Measurements from ENCODE around the gene TTC33. TPM values are rescaled to one million over a fixed set of nuclear protein-coding genes. Genes with fewer than 3 reads are reported as not detected.

TTC33 gene
- total RNA-seq, 6 experiments from 2014 or later = 5.6 to 9.2 (median 7.0) TPM

GRCh38 chr5:40700116-40700782 is 55.5 kb downstream of the TTC33 start:
- no peak overlapping the region for H3K27ac ChIP-seq
- no peak for TF ChIP-seq POLR2A (IDR thresholded peaks at IDR 0.05)
- TF ChIP-seq CTCF (IDR thresholded peaks at IDR 0.05) = no peak
- WGBS (ENCODE audit: insufficient coverage, low coverage, low lambda C conversion rate, missing lambda C conversion rate) = no CpG with 5 or more reads among the region's 5 CpGs
- no peak for DNase-seq
- no peaks in the 10 kb centered on the region for H3K27me3 ChIP-seq
- H3K4me1 ChIP-seq = no peaks in the 10 kb centered on the region
- peaks cover 0 to 3% (median 0%) of the 10 kb centered on the region in 4 donors for H3K9me3 ChIP-seq
- no peak overlapping the region for H3K4me3 ChIP-seq
- intact Hi-C loops (cut with DNase I) = no loop called here
- no peak for ATAC-seq
- no peaks in the 10 kb centered on the region for H3K36me3 ChIP-seq

- TF ChIP-seq CTCF (IDR thresholded peaks at IDR 0.05) = no peak
- TF ChIP-seq POLR2A (IDR thresholded peaks at IDR 0.05) = no peak
- H3K4me1 ChIP-seq = no peaks in the 10 kb centered on the region
- no peaks in the 10 kb centered on the region for H3K9me3 ChIP-seq
- H3K4me3 ChIP-seq = no peak overlapping the region
- no peaks in the 10 kb centered on the region for H3K27me3 ChIP-seq
- H3K27ac ChIP-seq = no peak overlapping the region
- H3K36me3 ChIP-seq = no peaks in the 10 kb centered on the region
- no peak for DNase-seq
- intact Hi-C loops (cut with DNase I) = no loop called here
- no peak for ATAC-seq
Measured at GRCh38 chr5:40694433-40694832, 61.3 kb downstream of the TTC33 start.

- H3K4me1 ChIP-seq = no peaks in the 10 kb centered on the region
- H3K27me3 ChIP-seq = no peaks in the 10 kb centered on the region
- no peak for ATAC-seq
- no peaks in the 10 kb centered on the region for H3K9me3 ChIP-seq
- H3K27ac ChIP-seq = no peak overlapping the region
- 94% methylated on average over 6 of the region's 9 CpGs for WGBS (ENCODE audit: insufficient coverage, low coverage, low lambda C conversion rate, missing lambda C conversion rate)
- no peak overlapping the region for H3K4me3 ChIP-seq
- DNase-seq = no peak
- intact Hi-C loops (cut with DNase I) = no loop called here
- no peaks in the 10 kb centered on the region for H3K36me3 ChIP-seq
- TF ChIP-seq POLR2A (IDR thresholded peaks at IDR 0.05) (no peak), CTCF (IDR thresholded peaks at IDR 0.05) (no peak)
Measured at GRCh38 chr5:40691894-40692293, 63.9 kb downstream of the TTC33 start.

- ATAC-seq (no peak), DNase-seq (no peak)
- 50% methylated on average over 2 of the region's 3 CpGs for WGBS (ENCODE audit: insufficient coverage, low coverage, low lambda C conversion rate, missing lambda C conversion rate)
- no peaks in the 10 kb centered on the region for H3K36me3 ChIP-seq
- TF ChIP-seq POLR2A (IDR thresholded peaks at IDR 0.05) (no peak), CTCF (IDR thresholded peaks at IDR 0.05) (no peak)
- no peak overlapping the region for H3K4me3 ChIP-seq
- H3K27me3 ChIP-seq = no peaks in the 10 kb centered on the region
- H3K9me3 ChIP-seq = no peaks in the 10 kb centered on the region
- H3K4me1 ChIP-seq = no peaks in the 10 kb centered on the region
- H3K27ac ChIP-seq = no peak overlapping the region
- intact Hi-C loops (cut with DNase I) = no loop called here
Measured at GRCh38 chr5:40690267-40690666, 65.5 kb downstream of the TTC33 start.

Data from right lobe of liver (tissue), 6 donors.